GM23338 (cell line): ENCODE data around the gene PROP1. TPM values are rescaled to one million over a fixed set of nuclear protein-coding genes. Genes with fewer than 3 reads are reported as not detected.
"Not testable (repeated sequence)": the region's sequence is repeated elsewhere in the genome, so short reads cannot be mapped to it uniquely, and the experiment has no call there.

Source experiments
- ATAC-seq: fragments of 200-7000 bp; cut with Tn5 transposase; 3 replicates; pipeline ENCODE4 v1.9.1; 2020
- DNase-seq: peaks from one replicate; pipeline ENCODE4 v3.0.0-alpha.2; 2015; ENCODE audit warnings: low spot score
- H2AFZ ChIP-seq: fragments of 200-600 bp; sonication (generic); 2 replicates; pipeline ENCODE4 v1.8.0; 2016; ENCODE audit warnings: antibody characterized with exemption, mild to moderate bottlenecking, moderate library complexity
- H3F3A ChIP-seq: fragments of 200-600 bp; sonication (generic); replicated peaks from 2 replicates; pipeline ENCODE4 v1.8.0; 2017; ENCODE audit warnings: antibody characterized with exemption, mixed run types, low read depth
- H3K27ac ChIP-seq: fragments of 200-600 bp; sonication (generic); 2 replicates; pipeline ENCODE4 v1.6.1; 2016; ENCODE audit warnings: low read depth
- H3K27me3 ChIP-seq: fragments of 200-600 bp; sonication (generic); 2 replicates; pipeline ENCODE4 v1.8.0; 2016; ENCODE audit warnings: mild to moderate bottlenecking, mixed run types, moderate library complexity; ENCODE audit not compliant: insufficient read depth
- H3K36me3 ChIP-seq: fragments of 200-600 bp; sonication (generic); 2 replicates; pipeline ENCODE4 v1.8.0; 2016; ENCODE audit warnings: mild to moderate bottlenecking; ENCODE audit not compliant: insufficient read depth
- H3K4me1 ChIP-seq: fragments of 200-600 bp; sonication (generic); 2 replicates; pipeline ENCODE4 v1.8.0; 2016; ENCODE audit warnings: mild to moderate bottlenecking, moderate library complexity; ENCODE audit not compliant: insufficient read depth
- H3K4me2 ChIP-seq: fragments of 200-600 bp; sonication (generic); 2 replicates; pipeline ENCODE4 v1.7.1; 2017; ENCODE audit warnings: mixed run types
- H3K4me3 ChIP-seq: fragments of 200-600 bp; sonication (generic); 2 replicates; pipeline ENCODE4 v1.6.1; 2016; ENCODE audit warnings: mixed run types
- H3K79me2 ChIP-seq: fragments of 200-600 bp; sonication (generic); replicated peaks from 2 replicates; pipeline ENCODE4 v1.8.0; 2017; ENCODE audit warnings: mild to moderate bottlenecking; ENCODE audit not compliant: insufficient read depth
- H3K9me2 ChIP-seq: fragments of 200-600 bp; sonication (generic); 2 replicates; pipeline ENCODE4 v1.8.0; 2017; ENCODE audit not compliant: insufficient read depth
- H4K20me1 ChIP-seq: fragments of 200-600 bp; sonication (generic); replicated peaks from 2 replicates; pipeline ENCODE4 v1.8.0; 2017; ENCODE audit warnings: mild to moderate bottlenecking; ENCODE audit not compliant: insufficient read depth
- H3K27ac Mint-ChIP-seq: 2 replicates; pipeline ENCODE4 v1.8.0; 2020; ENCODE audit warnings: inconsistent platforms, mild to moderate bottlenecking, moderate library complexity, mixed read lengths
- H3K27me3 Mint-ChIP-seq: 3 replicates; pipeline ENCODE4 v1.8.0; 2022; ENCODE audit warnings: low read depth, mild to moderate bottlenecking, moderate library complexity, mixed read lengths, inconsistent platforms; ENCODE audit not compliant: insufficient read depth, poor library complexity
- H3K36me3 Mint-ChIP-seq: 3 replicates; pipeline ENCODE4 v1.8.0; 2021; ENCODE audit warnings: low read depth, mild to moderate bottlenecking, inconsistent platforms, moderate library complexity, mixed read lengths
- H3K4me1 Mint-ChIP-seq: 3 replicates; pipeline ENCODE4 v1.8.0; 2020; ENCODE audit warnings: mild to moderate bottlenecking, inconsistent platforms, mixed read lengths
- H3K4me3 Mint-ChIP-seq: 3 replicates; pipeline ENCODE4 v1.8.0; 2021; ENCODE audit warnings: moderate library complexity, mild to moderate bottlenecking, inconsistent platforms, mixed read lengths
- H3K9me3 Mint-ChIP-seq: 3 replicates; pipeline ENCODE4 v1.8.0; 2020; ENCODE audit warnings: moderate library complexity, mild to moderate bottlenecking, inconsistent platforms, mixed read lengths
- EZH2phosphoT487 ChIP-seq: fragments of 200-600 bp; sonication (generic); IDR thresholded peaks from one replicate; pipeline ENCODE4 v1.8.1; 2018; ENCODE audit warnings: antibody characterized with exemption; ENCODE audit not compliant: unreplicated experiment
- POLR2AphosphoS5 ChIP-seq: IDR thresholded peaks from 2 replicates; pipeline ENCODE4 v1.6.1; 2016; ENCODE audit warnings: antibody characterized with exemption, low read depth
- ZNF114 ChIP-seq: fragments of 250-450 bp; sonication (Bioruptor Pico); IDR thresholded peaks from 2 replicates; pipeline ENCODE4 v1.5.0; 2020; ENCODE audit warnings: mild to moderate bottlenecking, moderate library complexity
- ZNF331 ChIP-seq: fragments of 250-450 bp; sonication (Bioruptor Pico); IDR thresholded peaks from 2 replicates; pipeline ENCODE4 v1.5.0; 2020; ENCODE audit warnings: low read depth, mild to moderate bottlenecking, moderate library complexity
- polyA plus RNA-seq: library from polyadenylated mRNA; unstranded; fragments of >200 nt; fragmentation: Nextera tagmentation; extraction: Ambion mirVana; gene quantifications from 2 replicates; pipeline ENCODE4 v1.2.1, GENCODE V29; 2016
- total RNA-seq: library from RNA; depleted of rRNA; stranded (reverse); fragments of >200 nt; shearing (Covaris generic); gene quantifications from 2 replicates; pipeline ENCODE4 v1.2.3, GENCODE V29; 2014
- TF ChIP-seq, protein P1 (sequence below), 2 experiments: fragments of 200-600 bp in 1 of 2; sonication (generic) in 1 of 2; conservative IDR thresholded peaks; 2 replicates each; pipeline versions ENCODE4 v1.5.1 to v1.6.1; 2016 to 2017; ENCODE audit warnings: antibody characterized with exemption in 2 of 2, low read depth in 2 of 2, mild to moderate bottlenecking in 2 of 2, moderate library complexity in 1 of 2
- TF ChIP-seq, protein P2 (sequence below): fragments of 250-450 bp; sonication (Bioruptor Pico); IDR thresholded peaks from 2 replicates; pipeline ENCODE4 v1.5.0; 2020; ENCODE audit warnings: mild to moderate bottlenecking, moderate library complexity

PROP1 gene
- total and polyA plus RNA-seq, 2 experiments from 2014 or later = not detected

DNA sequence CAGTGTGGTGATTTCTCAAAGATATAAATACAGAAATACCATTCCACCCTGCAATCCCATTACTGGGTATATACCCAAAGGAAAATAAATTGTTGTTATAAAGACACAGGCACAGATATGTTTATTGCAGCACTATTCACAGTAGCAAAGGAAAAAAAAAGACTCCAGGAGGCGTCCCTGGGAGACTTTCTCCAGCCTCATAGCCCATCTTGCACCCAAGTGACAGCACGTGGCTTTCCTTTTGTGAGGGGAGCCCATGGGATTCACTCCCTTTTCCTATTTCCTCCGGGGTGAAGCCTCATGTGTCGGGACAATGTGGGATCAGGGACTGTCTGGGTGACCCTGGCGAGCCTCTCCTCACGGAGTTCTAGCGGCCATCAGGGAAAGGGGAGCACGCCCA lies 18.4 kb downstream of the PROP1 start:
- not testable (repeated sequence) for ATAC-seq, H4K20me1 ChIP-seq, H3K4me1 Mint-ChIP-seq, DNase-seq, H3K36me3 Mint-ChIP-seq, H3K79me2 ChIP-seq, H3K9me2 ChIP-seq, H3K27ac ChIP-seq, H3F3A ChIP-seq, H3K27ac Mint-ChIP-seq, H3K4me3 ChIP-seq, H3K4me3 Mint-ChIP-seq, H3K36me3 ChIP-seq, H3K4me2 ChIP-seq, H3K4me1 ChIP-seq, H3K27me3 ChIP-seq, H2AFZ ChIP-seq
- H3K27me3 Mint-ChIP-seq = peaks cover 12% of the 10 kb centered on the region
- H3K9me3 Mint-ChIP-seq = peaks cover 17% of the 10 kb centered on the region; the same call in 2 of the 3 replicates

DNA sequence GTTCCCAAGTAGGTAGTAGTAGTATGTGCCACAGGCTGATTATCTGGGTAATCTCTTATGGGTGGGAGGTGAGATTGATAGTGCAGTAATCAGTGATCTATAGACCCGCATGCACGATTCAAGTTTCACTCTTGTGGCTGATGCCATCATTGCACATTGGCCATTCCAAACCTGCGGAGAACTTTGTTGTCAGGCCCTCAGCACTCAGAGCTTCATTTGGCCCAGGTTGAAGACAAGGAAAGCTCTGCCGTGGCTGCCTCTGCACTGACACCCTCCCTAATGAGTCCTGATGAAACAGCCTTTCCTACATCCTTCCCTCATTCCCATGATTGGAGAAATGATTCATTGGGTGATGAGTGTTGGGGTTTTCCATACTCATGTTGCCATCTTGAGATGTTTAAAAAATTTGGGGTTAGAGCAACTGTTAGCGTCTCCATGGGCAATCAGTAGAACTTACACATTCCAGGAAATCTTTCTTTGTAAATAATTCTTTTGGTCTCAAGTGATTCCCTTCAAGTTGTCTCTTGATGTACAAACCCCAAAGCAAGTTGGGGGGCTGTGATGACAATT lies 22.9 kb downstream of the PROP1 start:
- Histone ChIP-seq H3K36me3 (no peaks in the 10 kb centered on the region), H2AFZ (no peak overlapping the region), H3K4me2 (no peak overlapping the region), H3K79me2 (no peaks in the 10 kb centered on the region), H3K9me2 (no peaks in the 10 kb centered on the region), H3K4me1 (no peaks in the 10 kb centered on the region), H3K27ac (no peak overlapping the region), H3F3A (no peaks in the 10 kb centered on the region), H3K4me3 (no peak overlapping the region), H4K20me1 (no peaks in the 10 kb centered on the region), H3K27me3 (no peaks in the 10 kb centered on the region)
- H3K27ac Mint-ChIP-seq = no peak overlapping the region
- DNase-seq (no peak), ATAC-seq (no peak)
- H3K9me3 Mint-ChIP-seq = peaks cover 39% of the 10 kb centered on the region; the same call in 2 of the 3 replicates
- TF ChIP-seq POLR2AphosphoS5 (no peak), EZH2phosphoT487 (no peak), ZNF331 (CRISPR knock-in tag) (no peak), ZNF114 (CRISPR knock-in tag) (no peak)
- TF ChIP-seq, protein P1, sequence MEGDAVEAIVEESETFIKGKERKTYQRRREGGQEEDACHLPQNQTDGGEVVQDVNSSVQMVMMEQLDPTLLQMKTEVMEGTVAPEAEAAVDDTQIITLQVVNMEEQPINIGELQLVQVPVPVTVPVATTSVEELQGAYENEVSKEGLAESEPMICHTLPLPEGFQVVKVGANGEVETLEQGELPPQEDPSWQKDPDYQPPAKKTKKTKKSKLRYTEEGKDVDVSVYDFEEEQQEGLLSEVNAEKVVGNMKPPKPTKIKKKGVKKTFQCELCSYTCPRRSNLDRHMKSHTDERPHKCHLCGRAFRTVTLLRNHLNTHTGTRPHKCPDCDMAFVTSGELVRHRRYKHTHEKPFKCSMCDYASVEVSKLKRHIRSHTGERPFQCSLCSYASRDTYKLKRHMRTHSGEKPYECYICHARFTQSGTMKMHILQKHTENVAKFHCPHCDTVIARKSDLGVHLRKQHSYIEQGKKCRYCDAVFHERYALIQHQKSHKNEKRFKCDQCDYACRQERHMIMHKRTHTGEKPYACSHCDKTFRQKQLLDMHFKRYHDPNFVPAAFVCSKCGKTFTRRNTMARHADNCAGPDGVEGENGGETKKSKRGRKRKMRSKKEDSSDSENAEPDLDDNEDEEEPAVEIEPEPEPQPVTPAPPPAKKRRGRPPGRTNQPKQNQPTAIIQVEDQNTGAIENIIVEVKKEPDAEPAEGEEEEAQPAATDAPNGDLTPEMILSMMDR (conservative IDR thresholded peaks at IDR 0.05; ENCODE audit: low read depth in 2 of 2) = no peak
- TF ChIP-seq, protein P2, sequence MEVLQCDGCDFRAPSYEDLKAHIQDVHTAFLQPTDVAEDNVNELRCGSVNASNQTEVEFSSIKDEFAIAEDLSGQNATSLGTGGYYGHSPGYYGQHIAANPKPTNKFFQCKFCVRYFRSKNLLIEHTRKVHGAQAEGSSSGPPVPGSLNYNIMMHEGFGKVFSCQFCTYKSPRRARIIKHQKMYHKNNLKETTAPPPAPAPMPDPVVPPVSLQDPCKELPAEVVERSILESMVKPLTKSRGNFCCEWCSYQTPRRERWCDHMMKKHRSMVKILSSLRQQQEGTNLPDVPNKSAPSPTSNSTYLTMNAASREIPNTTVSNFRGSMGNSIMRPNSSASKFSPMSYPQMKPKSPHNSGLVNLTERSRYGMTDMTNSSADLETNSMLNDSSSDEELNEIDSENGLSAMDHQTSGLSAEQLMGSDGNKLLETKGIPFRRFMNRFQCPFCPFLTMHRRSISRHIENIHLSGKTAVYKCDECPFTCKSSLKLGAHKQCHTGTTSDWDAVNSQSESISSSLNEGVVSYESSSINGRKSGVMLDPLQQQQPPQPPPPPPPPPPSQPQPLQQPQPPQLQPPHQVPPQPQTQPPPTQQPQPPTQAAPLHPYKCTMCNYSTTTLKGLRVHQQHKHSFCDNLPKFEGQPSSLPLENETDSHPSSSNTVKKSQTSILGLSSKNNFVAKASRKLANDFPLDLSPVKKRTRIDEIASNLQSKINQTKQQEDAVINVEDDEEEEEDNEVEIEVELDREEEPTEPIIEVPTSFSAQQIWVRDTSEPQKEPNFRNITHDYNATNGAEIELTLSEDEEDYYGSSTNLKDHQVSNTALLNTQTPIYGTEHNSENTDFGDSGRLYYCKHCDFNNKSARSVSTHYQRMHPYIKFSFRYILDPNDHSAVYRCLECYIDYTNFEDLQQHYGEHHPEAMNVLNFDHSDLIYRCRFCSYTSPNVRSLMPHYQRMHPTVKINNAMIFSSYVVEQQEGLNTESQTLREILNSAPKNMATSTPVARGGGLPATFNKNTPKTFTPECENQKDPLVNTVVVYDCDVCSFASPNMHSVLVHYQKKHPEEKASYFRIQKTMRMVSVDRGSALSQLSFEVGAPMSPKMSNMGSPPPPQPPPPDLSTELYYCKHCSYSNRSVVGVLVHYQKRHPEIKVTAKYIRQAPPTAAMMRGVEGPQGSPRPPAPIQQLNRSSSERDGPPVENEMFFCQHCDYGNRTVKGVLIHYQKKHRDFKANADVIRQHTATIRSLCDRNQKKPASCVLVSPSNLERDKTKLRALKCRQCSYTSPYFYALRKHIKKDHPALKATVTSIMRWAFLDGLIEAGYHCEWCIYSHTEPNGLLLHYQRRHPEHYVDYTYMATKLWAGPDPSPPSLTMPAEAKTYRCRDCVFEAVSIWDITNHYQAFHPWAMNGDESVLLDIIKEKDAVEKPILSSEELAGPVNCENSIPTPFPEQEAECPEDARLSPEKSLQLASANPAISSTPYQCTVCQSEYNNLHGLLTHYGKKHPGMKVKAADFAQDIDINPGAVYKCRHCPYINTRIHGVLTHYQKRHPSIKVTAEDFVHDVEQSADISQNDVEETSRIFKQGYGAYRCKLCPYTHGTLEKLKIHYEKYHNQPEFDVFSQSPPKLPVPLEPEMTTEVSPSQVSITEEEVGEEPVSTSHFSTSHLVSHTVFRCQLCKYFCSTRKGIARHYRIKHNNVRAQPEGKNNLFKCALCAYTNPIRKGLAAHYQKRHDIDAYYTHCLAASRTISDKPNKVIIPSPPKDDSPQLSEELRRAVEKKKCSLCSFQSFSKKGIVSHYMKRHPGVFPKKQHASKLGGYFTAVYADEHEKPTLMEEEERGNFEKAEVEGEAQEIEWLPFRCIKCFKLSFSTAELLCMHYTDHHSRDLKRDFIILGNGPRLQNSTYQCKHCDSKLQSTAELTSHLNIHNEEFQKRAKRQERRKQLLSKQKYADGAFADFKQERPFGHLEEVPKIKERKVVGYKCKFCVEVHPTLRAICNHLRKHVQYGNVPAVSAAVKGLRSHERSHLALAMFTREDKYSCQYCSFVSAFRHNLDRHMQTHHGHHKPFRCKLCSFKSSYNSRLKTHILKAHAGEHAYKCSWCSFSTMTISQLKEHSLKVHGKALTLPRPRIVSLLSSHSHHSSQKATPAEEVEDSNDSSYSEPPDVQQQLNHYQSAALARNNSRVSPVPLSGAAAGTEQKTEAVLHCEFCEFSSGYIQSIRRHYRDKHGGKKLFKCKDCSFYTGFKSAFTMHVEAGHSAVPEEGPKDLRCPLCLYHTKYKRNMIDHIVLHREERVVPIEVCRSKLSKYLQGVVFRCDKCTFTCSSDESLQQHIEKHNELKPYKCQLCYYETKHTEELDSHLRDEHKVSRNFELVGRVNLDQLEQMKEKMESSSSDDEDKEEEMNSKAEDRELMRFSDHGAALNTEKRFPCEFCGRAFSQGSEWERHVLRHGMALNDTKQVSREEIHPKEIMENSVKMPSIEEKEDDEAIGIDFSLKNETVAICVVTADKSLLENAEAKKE = no peak
- H3K4me1 Mint-ChIP-seq = no peaks in the 10 kb centered on the region
- H3K36me3 Mint-ChIP-seq = peaks cover 23% of the 10 kb centered on the region
- no peak overlapping the region for H3K4me3 Mint-ChIP-seq
- H3K27me3 Mint-ChIP-seq = peaks cover 14% of the 10 kb centered on the region
